Left lung (tissue), 10 donors: ENCODE results near the gene GMPPA. TPM values are rescaled to one million over a fixed set of nuclear protein-coding genes. Genes with fewer than 3 reads are reported as not detected.

Source experiments
- ATAC-seq: fragments of 200-7000 bp; cut with Tn5 transposase; one replicate; pipeline ENCODE4 v1.9.1; 2020; ENCODE audit warnings: moderate library complexity
- DNase-seq, 4 donors: peaks; one replicate each; pipeline ENCODE4 v3.0.0-alpha.2; 2013 to 2020
- H3K27ac ChIP-seq, 2 donors: fragments of 200-600 bp; sonication (generic) in 1 of 2; one replicate each; pipeline versions ENCODE4 v1.5.0 to v1.8.0; 2020 to 2021
- H3K27me3 ChIP-seq, 2 donors: fragments of 200-600 bp; sonication (generic) in 1 of 2; one replicate each; pipeline versions ENCODE4 v1.5.0 to v1.8.0; 2020 to 2021
- H3K36me3 ChIP-seq, 2 donors: fragments of 200-600 bp; sonication (generic) in 1 of 2; one replicate each; pipeline versions ENCODE4 v1.5.0 to v1.8.0; 2020 to 2021
- H3K4me1 ChIP-seq, 2 donors: fragments of 200-600 bp; one replicate each; pipeline ENCODE4 v1.8.0; 2021
- H3K4me3 ChIP-seq, 2 donors: fragments of 200-600 bp; sonication (generic) in 1 of 2; one replicate each; pipeline versions ENCODE4 v1.5.0 to v1.8.0; 2020 to 2021; ENCODE audit warnings: mild to moderate bottlenecking in 1 of 2
- H3K9me3 ChIP-seq, 2 donors: fragments of 200-600 bp; sonication (generic) in 1 of 2; one replicate each; pipeline versions ENCODE4 v1.5.0 to v1.8.0; 2020 to 2021
- CTCF ChIP-seq, 2 donors: fragments of 200-600 bp; sonication (generic) in 1 of 2; IDR thresholded peaks; one replicate each; pipeline versions ENCODE4 v1.5.0 to v1.8.0; 2021; ENCODE audit warnings: antibody characterized with exemption in 2 of 2
- intact Hi-C, 2 donors: fragments of 100-400 bp; cut with DNase I; formaldehyde crosslinking; loops; one replicate each; pipeline versions ENCODE4 v1.11.2 to v1.14.2; 2022
- polyA plus RNA-seq, 6 donors: library from polyadenylated mRNA; unstranded; fragments of 120-200 nt; gene quantifications; one replicate each; pipeline ENCODE4 v1.2.1, GENCODE V29; 2013; ENCODE audit not compliant: insufficient read length in 6 of 6
- total RNA-seq, 2 donors: library from RNA; stranded (reverse); fragmentation: NEBNext Ultra II Directional; extraction: Animal tissue kit (Norgen Biotek cat#: 25700); gene quantifications; one replicate each; pipeline ENCODE4 v1.2.1, GENCODE V29; 2021
- donor health status: DM: no; HTN: yes; CAD: no.
- donor health status: DM: no; HTN: no; CAD: no.

GMPPA gene
- total and polyA plus RNA-seq, 8 donors = 20.6 to 50.1 (median 25.4) TPM

- Histone ChIP-seq H3K27me3 (peaks cover 0 to 87% of the 10 kb centered on the region in 2 donors), H3K4me1 (peaks cover 8 to 33% of the 10 kb centered on the region in 2 donors), H3K9me3 (no peaks in the 10 kb centered on the region), H3K27ac (no peak overlapping the region), H3K4me3 (peak overlapping the region; percentile 69 to 75), H3K36me3 (peaks cover 0 to 19% of the 10 kb centered on the region in 2 donors)
- intact Hi-C loops = loop anchor here in 1 of 2 donors (5.0 kb wide), 1 partner anchor 98 kb away; no protein-coding TSS in a partner anchor
- TF ChIP-seq CTCF (IDR thresholded peaks at IDR 0.05) = no peak
- peak in 1 of 4 donors; percentile 28 for DNase-seq
- no peak for ATAC-seq
Observed at GRCh38 chr2:219544567-219544966, 45.9 kb downstream of the GMPPA start.

DNA sequence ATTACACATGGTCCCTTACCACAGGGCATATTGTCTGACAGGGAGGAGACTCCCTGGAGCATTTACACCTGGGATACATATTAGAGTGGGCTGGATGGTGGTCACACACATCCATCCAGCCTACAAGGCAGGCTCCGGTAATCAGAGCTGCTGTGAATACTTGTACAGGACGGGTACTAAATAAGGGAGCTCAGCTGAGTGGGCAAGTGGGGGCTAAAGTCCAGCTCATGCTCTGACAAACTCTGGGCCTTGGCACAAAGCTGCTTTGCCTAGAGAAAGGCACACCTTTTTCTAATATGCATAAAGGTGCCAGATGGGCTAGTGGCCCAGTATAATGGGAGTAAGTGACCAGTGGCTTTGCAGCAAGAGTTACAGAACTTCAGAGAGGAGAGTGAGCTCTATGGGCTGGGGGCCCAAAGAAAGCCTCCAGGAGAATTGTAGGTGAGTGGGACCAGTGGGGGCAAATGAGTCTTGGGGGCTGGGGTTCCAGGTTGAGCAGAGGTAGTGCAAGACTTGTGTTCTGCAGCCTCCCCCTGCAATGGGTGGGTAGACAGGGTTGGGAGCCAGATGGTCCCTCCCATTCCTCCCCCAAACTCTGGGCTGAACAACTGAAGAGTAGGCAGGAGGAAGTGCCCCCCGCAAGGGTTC, 46.7 kb downstream of the GMPPA start:
- Histone ChIP-seq H3K27ac (no peak overlapping the region), H3K36me3 (peaks cover 0 to 10% of the 10 kb centered on the region in 2 donors), H3K4me3 (no peak overlapping the region), H3K9me3 (no peaks in the 10 kb centered on the region), H3K27me3 (peaks cover 0 to 87% of the 10 kb centered on the region in 2 donors), H3K4me1 (peaks cover 8 to 33% of the 10 kb centered on the region in 2 donors)
- intact Hi-C loops = no loop called here
- TF ChIP-seq CTCF (IDR thresholded peaks at IDR 0.05) = no peak
- ATAC-seq (no peak), DNase-seq (peak in 1 of 4 donors; percentile 6)

- no peak overlapping the region for H3K27ac ChIP-seq
- intact Hi-C loops = no loop called here
Observed at GRCh38 chr2:219545943-219546352, 47.3 kb downstream of the GMPPA start.

GRCh38 chr2:219547621-219548020, 48.9 kb downstream of the GMPPA start:
- Histone ChIP-seq H3K4me3 (no peak overlapping the region), H3K36me3 (no peaks in the 10 kb centered on the region), H3K4me1 (peaks cover 3 to 30% of the 10 kb centered on the region in 2 donors), H3K27ac (no peak overlapping the region), H3K27me3 (peaks cover 7 to 87% of the 10 kb centered on the region in 2 donors), H3K9me3 (no peaks in the 10 kb centered on the region)
- ATAC-seq (no peak), DNase-seq (peak in 1 of 4 donors; percentile 76)
- intact Hi-C loops = no loop called here
- TF ChIP-seq CTCF (IDR thresholded peaks at IDR 0.05) = no peak

More at GRCh38 chr2:219545943-219546352, 47.3 kb downstream of the GMPPA start:
- H3K36me3 ChIP-seq = peaks cover 0 to 5% of the 10 kb centered on the region in 2 donors
- no peak overlapping the region for H3K4me3 ChIP-seq
- ATAC-seq = no peak
- no peak for TF ChIP-seq CTCF (IDR thresholded peaks at IDR 0.05)
- peaks cover 8 to 33% of the 10 kb centered on the region in 2 donors for H3K4me1 ChIP-seq
- H3K27me3 ChIP-seq = peaks cover 0 to 87% of the 10 kb centered on the region in 2 donors
- no peaks in the 10 kb centered on the region for H3K9me3 ChIP-seq
- peak in 1 of 4 donors; percentile 1 for DNase-seq

GRCh38 chr2:219548990-219549389, 50.3 kb downstream of the GMPPA start:
- DNase-seq (peak in 1 of 4 donors; percentile 69), ATAC-seq (no peak)
- no peak overlapping the region for H3K4me3 ChIP-seq
- no peak for TF ChIP-seq CTCF (IDR thresholded peaks at IDR 0.05)
- no peak overlapping the region for H3K27ac ChIP-seq
- H3K36me3 ChIP-seq = no peaks in the 10 kb centered on the region
- peaks cover 16 to 87% of the 10 kb centered on the region in 2 donors for H3K27me3 ChIP-seq
- H3K9me3 ChIP-seq = no peaks in the 10 kb centered on the region
- H3K4me1 ChIP-seq = peaks cover 8 to 26% of the 10 kb centered on the region in 2 donors
- intact Hi-C loops = no loop called here
